IgD-negative memory B cell (primary cell): ENCODE measurements around the gene APOC1. TPM values are rescaled to one million over a fixed set of nuclear protein-coding genes. Genes with fewer than 3 reads are reported as not detected.
A peak's percentile ranks its signal among the peaks of the same experiment; 100 is the strongest.
"Not testable (repeated sequence)": the region's sequence is repeated elsewhere in the genome, so short reads cannot be mapped to it uniquely, and the experiment has no call there.

Experiments
- H3K27ac Mint-ChIP-seq, 3 donors: one replicate each; pipeline ENCODE4 v1.8.0; 2020 to 2022; ENCODE audit warnings: mild to moderate bottlenecking in 3 of 3, mixed read lengths in 3 of 3, moderate library complexity in 1 of 3
- H3K27me3 Mint-ChIP-seq: one replicate; pipeline ENCODE4 v1.8.0; 2021; ENCODE audit warnings: mixed read lengths
- H3K36me3 Mint-ChIP-seq: one replicate; pipeline ENCODE4 v1.8.0; 2020; ENCODE audit warnings: mild to moderate bottlenecking, mixed read lengths
- H3K4me1 Mint-ChIP-seq, 3 donors: one replicate each; pipeline ENCODE4 v1.8.0; 2020 to 2022; ENCODE audit warnings: mixed read lengths in 3 of 3, mild to moderate bottlenecking in 1 of 3
- H3K4me3 Mint-ChIP-seq, 4 donors: one replicate each; pipeline ENCODE4 v1.8.0; 2020 to 2022; ENCODE audit warnings: mild to moderate bottlenecking in 4 of 4, mixed read lengths in 4 of 4, moderate library complexity in 3 of 4
- H3K9me3 Mint-ChIP-seq, 3 donors: one replicate each; pipeline ENCODE4 v1.8.0; 2020 to 2021; ENCODE audit warnings: mixed read lengths in 3 of 3, mild to moderate bottlenecking in 1 of 3
- polyA plus RNA-seq: library from polyadenylated mRNA; unstranded; fragments of 300-500 nt; fragmentation: Illumina TruSeq; gene quantifications from one replicate; pipeline ENCODE4 v1.2.3, GENCODE V29; 2021

The APOC1 gene
- polyA plus RNA-seq, 1 donor from 2014 or later: not detected

DNA sequence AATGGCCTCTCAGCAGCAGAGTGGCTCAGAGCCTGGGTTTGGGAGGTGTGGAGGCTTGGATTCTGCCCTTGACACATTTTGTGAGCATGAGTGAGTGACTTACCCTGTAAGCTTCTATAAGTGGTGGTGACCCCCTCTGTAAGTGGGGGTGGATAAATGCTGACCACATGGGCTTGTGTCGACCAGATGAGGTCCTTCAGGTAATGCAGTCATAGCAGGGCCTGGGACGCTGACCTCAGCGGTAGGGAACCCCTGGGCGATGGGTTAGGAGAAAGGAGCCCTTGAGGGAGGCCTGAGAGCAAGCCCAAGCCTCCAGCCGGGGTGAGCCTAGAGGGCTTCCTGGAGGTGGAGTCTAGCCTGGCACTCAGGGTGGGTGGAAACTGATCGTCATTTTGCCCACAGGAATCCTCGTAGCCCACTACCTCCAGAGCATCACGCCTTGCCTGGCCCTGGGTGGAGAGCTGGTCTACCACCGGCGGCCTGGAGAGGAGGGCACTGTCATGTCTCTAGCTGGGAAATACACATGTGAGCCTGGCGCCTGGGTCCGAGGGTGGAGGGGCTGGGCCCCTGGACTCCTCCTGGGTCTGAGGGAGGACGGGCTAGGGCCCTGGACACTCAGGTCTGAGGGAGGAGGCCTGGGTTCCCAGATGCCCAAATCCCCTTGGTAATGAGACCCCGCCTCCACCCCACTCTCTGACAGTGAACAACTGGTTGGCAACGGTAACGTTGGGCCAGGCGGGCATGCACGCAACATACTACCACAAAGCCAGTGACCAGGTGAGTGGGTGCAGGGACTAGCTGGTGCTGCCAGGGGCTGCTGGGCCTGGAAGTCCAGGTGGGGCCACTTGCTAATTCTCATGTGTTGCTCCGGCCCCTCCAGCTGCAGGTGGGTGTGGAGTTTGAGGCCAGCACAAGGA is 13.8 kb upstream of the APOC1 start:
- no peak overlapping the region for H3K27ac Mint-ChIP-seq
- no peaks in the 10 kb centered on the region for H3K27me3 Mint-ChIP-seq
- H3K4me3 Mint-ChIP-seq: peak overlapping the region in 1 of 4 donors; percentile 45
- peaks cover 0 to 2% (median 0%) of the 10 kb centered on the region in 3 donors for H3K4me1 Mint-ChIP-seq
- H3K9me3 Mint-ChIP-seq: no peaks in the 10 kb centered on the region
- no peaks in the 10 kb centered on the region for H3K36me3 Mint-ChIP-seq

DNA sequence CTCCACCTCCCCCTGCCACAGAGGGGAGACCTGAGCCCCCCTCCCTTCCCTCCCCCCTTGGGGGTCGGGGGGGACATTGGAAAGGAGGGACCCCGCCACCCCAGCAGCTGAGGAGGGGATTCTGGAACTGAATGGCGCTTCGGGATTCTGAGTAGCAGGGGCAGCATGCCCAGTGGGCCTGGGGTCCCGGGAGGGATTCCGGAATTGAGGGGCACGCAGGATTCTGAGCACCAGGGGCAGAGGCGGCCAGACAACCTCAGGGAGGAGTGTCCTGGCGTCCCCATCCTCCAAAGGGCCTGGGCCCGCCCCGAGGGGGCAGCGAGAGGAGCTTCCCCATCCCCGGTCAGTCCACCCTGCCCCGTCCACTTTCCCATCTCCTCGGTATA is 11.2 kb upstream of the APOC1 start:
- Mint-ChIP-seq H3K27me3 (peaks cover 16% of the 10 kb centered on the region), H3K27ac (peak overlapping the region in 1 of 3 donors; percentile 5), H3K9me3 (no peaks in the 10 kb centered on the region), H3K36me3 (no peaks in the 10 kb centered on the region), H3K4me1 (peaks cover 0 to 6% (median 4%) of the 10 kb centered on the region in 3 donors), H3K4me3 (no peak overlapping the region)

DNA sequence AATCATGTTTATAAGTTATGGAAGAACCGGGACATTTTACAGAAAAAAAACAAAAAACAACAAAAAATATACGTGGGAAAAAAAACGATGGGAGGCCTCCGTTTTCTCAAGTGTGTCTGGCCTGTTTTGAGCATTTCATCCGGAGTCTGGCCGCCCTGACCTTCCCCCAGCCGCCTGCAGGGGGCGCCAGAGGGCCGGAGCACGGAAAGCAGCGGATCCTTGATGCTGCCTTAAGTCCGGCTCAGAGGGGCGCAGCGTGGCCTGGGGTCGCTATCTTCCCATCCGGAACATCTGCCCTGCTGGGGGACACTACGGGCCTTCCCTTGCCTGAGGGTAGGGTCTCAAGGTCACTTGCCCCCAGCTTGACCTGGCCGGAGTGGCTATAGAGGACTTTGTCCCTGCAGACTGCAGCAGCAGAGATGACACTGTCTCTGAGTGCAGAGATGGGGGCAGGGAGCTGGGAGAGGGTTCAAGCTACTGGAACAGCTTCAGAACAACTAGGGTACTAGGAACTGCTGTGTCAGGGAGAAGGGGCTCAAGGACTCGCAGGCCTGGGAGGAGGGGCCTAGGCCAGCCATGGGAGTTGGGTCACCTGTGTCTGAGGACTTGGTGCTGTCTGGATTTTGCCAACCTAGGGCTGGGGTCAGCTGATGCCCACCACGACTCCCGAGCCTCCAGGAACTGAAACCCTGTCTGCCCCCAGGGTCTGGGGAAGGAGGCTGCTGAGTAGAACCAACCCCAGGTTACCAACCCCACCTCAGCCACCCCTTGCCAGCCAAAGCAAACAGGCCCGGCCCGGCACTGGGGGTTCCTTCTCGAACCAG is 10.6 kb upstream of the APOC1 start:
- H3K27ac Mint-ChIP-seq: peak overlapping the region in 2 of 3 donors; percentile 5 to 59
- H3K4me1 Mint-ChIP-seq: peaks cover 0 to 6% (median 4%) of the 10 kb centered on the region in 3 donors
- H3K9me3 Mint-ChIP-seq: no peaks in the 10 kb centered on the region
- peaks cover 16% of the 10 kb centered on the region for H3K27me3 Mint-ChIP-seq
- H3K36me3 Mint-ChIP-seq: no peaks in the 10 kb centered on the region
- H3K4me3 Mint-ChIP-seq: no peak overlapping the region

DNA sequence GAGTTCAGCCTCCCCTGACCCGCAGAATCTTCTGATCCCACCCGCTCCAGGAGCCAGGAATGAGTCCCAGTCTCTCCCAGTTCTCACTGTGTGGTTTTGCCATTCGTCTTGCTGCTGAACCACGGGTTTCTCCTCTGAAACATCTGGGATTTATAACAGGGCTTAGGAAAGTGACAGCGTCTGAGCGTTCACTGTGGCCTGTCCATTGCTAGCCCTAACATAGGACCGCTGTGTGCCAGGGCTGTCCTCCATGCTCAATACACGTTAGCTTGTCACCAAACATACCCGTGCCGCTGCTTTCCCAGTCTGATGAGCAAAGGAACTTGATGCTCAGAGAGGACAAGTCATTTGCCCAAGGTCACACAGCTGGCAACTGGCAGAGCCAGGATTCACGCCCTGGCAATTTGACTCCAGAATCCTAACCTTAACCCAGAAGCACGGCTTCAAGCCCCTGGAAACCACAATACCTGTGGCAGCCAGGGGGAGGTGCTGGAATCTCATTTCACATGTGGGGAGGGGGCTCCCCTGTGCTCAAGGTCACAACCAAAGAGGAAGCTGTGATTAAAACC is 9.9 kb upstream of the APOC1 start:
- Mint-ChIP-seq H3K27ac (no peak overlapping the region), H3K36me3 (no peaks in the 10 kb centered on the region), H3K9me3 (no peaks in the 10 kb centered on the region)

DNA sequence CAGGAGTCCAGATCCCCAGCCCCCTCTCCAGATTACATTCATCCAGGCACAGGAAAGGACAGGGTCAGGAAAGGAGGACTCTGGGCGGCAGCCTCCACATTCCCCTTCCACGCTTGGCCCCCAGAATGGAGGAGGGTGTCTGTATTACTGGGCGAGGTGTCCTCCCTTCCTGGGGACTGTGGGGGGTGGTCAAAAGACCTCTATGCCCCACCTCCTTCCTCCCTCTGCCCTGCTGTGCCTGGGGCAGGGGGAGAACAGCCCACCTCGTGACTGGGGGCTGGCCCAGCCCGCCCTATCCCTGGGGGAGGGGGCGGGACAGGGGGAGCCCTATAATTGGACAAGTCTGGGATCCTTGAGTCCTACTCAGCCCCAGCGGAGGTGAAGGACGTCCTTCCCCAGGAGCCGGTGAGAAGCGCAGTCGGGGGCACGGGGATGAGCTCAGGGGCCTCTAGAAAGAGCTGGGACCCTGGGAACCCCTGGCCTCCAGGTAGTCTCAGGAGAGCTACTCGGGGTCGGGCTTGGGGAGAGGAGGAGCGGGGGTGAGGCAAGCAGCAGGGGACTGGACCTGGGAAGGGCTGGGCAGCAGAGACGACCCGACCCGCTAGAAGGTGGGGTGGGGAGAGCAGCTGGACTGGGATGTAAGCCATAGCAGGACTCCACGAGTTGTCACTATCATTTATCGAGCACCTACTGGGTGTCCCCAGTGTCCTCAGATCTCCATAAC is 8.8 kb upstream of the APOC1 start, which contains the start of gene APOE:
TSS of gene APOE (plus strand) at position 360 of the 724 bp plus-strand sequence. CDS start 829 bp downstream, outside the sequence.
- H3K9me3 Mint-ChIP-seq: no peaks in the 10 kb centered on the region
- H3K27ac Mint-ChIP-seq: no peak within 1 kb of the TSS
- H3K4me3 Mint-ChIP-seq: peak within 1 kb of the TSS in 2 of 4 donors; percentile 49 to 80
- H3K27me3 Mint-ChIP-seq: peaks cover 16% of the 10 kb centered on the region
- peaks cover 0 to 6% (median 4%) of the 10 kb centered on the region in 3 donors for H3K4me1 Mint-ChIP-seq
- no peaks in the 10 kb centered on the region for H3K36me3 Mint-ChIP-seq

More for the DNA sequence above, 9.9 kb upstream of the APOC1 start:
- H3K4me3 Mint-ChIP-seq: no peak overlapping the region
- H3K4me1 Mint-ChIP-seq: peaks cover 0 to 6% (median 4%) of the 10 kb centered on the region in 3 donors
- peaks cover 16% of the 10 kb centered on the region for H3K27me3 Mint-ChIP-seq

DNA sequence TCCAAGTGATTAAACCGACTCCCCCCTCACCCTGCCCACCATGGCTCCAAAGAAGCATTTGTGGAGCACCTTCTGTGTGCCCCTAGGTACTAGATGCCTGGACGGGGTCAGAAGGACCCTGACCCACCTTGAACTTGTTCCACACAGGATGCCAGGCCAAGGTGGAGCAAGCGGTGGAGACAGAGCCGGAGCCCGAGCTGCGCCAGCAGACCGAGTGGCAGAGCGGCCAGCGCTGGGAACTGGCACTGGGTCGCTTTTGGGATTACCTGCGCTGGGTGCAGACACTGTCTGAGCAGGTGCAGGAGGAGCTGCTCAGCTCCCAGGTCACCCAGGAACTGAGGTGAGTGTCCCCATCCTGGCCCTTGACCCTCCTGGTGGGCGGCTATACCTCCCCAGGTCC is 6.8 kb upstream of the APOC1 start:
- H3K27ac Mint-ChIP-seq: no peak overlapping the region

DNA sequence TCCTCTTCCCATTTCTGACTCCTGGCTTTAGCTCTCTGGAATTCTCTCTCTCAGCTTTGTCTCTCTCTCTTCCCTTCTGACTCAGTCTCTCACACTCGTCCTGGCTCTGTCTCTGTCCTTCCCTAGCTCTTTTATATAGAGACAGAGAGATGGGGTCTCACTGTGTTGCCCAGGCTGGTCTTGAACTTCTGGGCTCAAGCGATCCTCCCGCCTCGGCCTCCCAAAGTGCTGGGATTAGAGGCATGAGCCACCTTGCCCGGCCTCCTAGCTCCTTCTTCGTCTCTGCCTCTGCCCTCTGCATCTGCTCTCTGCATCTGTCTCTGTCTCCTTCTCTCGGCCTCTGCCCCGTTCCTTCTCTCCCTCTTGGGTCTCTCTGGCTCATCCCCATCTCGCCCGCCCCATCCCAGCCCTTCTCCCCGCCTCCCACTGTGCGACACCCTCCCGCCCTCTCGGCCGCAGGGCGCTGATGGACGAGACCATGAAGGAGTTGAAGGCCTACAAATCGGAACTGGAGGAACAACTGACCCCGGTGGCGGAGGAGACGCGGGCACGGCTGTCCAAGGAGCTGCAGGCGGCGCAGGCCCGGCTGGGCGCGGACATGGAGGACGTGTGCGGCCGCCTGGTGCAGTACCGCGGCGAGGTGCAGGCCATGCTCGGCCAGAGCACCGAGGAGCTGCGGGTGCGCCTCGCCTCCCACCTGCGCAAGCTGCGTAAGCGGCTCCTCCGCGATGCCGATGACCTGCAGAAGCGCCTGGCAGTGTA is 6.2 kb upstream of the APOC1 start:
- H3K27me3 Mint-ChIP-seq: peaks cover 25% of the 10 kb centered on the region
- H3K4me1 Mint-ChIP-seq: peaks cover 0 to 6% (median 4%) of the 10 kb centered on the region in 3 donors
- H3K4me3 Mint-ChIP-seq: no peak overlapping the region
- no peaks in the 10 kb centered on the region for H3K36me3 Mint-ChIP-seq
- H3K9me3 Mint-ChIP-seq: no peaks in the 10 kb centered on the region
- no peak overlapping the region for H3K27ac Mint-ChIP-seq

More for the DNA sequence above, 6.8 kb upstream of the APOC1 start:
- H3K36me3 Mint-ChIP-seq: no peaks in the 10 kb centered on the region
- peaks cover 0 to 6% (median 4%) of the 10 kb centered on the region in 3 donors for H3K4me1 Mint-ChIP-seq
- H3K4me3 Mint-ChIP-seq: no peak overlapping the region
- peaks cover 23% of the 10 kb centered on the region for H3K27me3 Mint-ChIP-seq
- H3K9me3 Mint-ChIP-seq: no peaks in the 10 kb centered on the region

DNA sequence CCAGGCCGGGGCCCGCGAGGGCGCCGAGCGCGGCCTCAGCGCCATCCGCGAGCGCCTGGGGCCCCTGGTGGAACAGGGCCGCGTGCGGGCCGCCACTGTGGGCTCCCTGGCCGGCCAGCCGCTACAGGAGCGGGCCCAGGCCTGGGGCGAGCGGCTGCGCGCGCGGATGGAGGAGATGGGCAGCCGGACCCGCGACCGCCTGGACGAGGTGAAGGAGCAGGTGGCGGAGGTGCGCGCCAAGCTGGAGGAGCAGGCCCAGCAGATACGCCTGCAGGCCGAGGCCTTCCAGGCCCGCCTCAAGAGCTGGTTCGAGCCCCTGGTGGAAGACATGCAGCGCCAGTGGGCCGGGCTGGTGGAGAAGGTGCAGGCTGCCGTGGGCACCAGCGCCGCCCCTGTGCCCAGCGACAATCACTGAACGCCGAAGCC is 5.6 kb upstream of the APOC1 start:
- H3K27me3 Mint-ChIP-seq: peaks cover 25% of the 10 kb centered on the region
- no peak overlapping the region for H3K4me3 Mint-ChIP-seq
- no peaks in the 10 kb centered on the region for H3K36me3 Mint-ChIP-seq
- H3K4me1 Mint-ChIP-seq: peaks cover 4% of the 10 kb centered on the region in 3 donors
- H3K27ac Mint-ChIP-seq: no peak overlapping the region
- H3K9me3 Mint-ChIP-seq: no peaks in the 10 kb centered on the region

DNA sequence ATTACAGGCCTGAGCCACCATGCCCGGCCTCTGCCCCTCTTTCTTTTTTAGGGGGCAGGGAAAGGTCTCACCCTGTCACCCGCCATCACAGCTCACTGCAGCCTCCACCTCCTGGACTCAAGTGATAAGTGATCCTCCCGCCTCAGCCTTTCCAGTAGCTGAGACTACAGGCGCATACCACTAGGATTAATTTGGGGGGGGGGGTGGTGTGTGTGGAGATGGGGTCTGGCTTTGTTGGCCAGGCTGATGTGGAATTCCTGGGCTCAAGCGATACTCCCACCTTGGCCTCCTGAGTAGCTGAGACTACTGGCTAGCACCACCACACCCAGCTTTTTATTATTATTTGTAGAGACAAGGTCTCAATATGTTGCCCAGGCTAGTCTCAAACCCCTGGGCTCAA is 4.6 kb upstream of the APOC1 start:
- Mint-ChIP-seq H3K36me3 (no peaks in the 10 kb centered on the region), H3K27me3 (peaks cover 30% of the 10 kb centered on the region), H3K27ac (no peak overlapping the region), H3K9me3 (no peaks in the 10 kb centered on the region), H3K4me3 (no peak overlapping the region), H3K4me1 (peaks cover 5 to 9% (median 8%) of the 10 kb centered on the region in 3 donors)

DNA sequence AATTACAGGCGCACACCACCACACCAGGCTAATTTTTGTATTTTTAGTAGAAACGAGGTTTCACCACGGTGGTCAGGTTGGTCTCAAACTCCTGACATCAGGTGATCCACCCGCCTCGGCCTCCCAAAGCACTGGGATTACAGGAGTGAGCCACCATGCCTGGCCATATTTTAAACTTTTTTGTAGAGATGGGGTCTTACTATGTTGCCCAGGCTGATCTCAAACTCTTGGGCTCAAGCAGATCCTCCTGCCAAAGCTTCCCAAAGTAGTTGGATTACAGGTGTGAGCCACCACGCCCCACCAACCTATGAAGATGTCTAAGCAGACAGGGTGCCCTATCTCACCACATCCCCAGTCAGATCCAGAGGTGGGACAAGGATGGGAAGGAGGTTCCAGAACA is 2.5 kb upstream of the APOC1 start:
- H3K36me3 Mint-ChIP-seq, H3K27ac Mint-ChIP-seq, H3K9me3 Mint-ChIP-seq, H3K4me3 Mint-ChIP-seq, H3K4me1 Mint-ChIP-seq: not testable (repeated sequence)
- H3K27me3 Mint-ChIP-seq: peaks cover 20% of the 10 kb centered on the region

DNA sequence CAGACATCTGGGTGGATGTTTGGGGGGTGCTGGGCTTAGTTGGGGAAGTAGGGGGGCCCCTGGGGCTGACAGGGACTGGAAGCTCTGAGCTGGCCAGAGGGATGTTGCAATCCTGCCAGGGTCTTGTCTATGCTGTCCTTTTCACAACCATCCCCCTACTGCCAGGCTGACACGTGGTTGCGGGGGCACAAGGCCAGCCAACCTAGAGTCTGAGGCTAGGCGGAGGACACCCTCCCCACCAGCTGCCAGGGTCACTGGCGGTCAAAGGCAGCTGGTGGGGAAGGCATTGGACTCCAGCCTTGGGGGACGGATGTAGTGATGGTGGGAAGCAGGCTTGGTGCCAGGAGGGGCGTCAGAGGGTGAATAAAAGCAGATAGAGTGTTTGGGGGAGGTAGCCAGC is 1.6 kb upstream of the APOC1 start:
- Mint-ChIP-seq H3K36me3 (no peaks in the 10 kb centered on the region), H3K27ac (no peak overlapping the region), H3K27me3 (peaks cover 17% of the 10 kb centered on the region), H3K4me3 (no peak overlapping the region), H3K9me3 (no peaks in the 10 kb centered on the region), H3K4me1 (peaks cover 7 to 8% (median 7%) of the 10 kb centered on the region in 3 donors)

DNA sequence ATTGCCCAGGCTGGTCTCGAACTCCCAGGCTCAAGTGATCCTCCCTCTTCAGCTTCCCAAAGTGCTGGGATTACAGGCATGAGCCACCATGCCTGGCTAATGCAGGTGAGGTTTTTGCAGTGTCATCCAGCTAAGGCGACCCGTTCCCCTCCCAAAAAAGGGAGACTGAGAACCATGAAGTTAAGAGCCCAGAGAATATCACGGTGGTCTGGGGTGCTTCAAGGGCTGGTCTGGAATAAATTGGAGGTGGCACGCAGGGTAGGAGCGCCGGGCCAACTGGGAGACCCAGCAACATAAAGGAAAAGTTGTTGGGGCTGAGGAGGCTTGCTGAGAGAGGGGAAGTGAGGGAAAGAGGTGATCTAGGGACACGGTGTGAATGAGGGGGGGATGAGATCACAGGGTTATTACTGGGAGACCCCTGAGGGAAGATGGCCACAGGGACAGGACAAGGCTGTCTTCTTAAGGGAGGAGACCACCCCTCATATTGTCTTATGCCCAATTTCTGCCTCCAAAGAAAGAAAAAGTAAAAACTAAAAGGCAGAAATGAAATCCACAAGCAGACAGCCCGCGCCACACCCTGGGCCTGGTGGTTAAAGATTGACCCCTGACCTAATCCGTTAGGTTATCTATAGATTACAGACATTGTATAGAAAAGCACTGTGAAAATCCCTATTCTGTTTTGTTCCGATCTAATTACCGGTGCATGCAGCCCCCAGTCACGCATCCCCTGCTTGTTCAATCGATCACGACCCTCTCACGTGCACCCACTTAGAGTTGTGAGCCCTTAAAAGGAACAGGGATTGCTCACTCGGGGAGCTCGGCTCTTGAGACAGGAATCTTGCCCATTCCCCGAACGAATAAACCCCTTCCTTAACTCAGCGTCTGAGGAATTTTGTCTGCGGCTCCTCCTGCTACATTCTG is 636 bp upstream of the APOC1 start:
- not testable (repeated sequence) for H3K9me3 Mint-ChIP-seq, H3K27ac Mint-ChIP-seq, H3K4me1 Mint-ChIP-seq, H3K36me3 Mint-ChIP-seq
- Mint-ChIP-seq H3K27me3 (peaks cover 14% of the 10 kb centered on the region), H3K4me3 (peak overlapping the region; percentile 80 to 88 (median 87))

DNA sequence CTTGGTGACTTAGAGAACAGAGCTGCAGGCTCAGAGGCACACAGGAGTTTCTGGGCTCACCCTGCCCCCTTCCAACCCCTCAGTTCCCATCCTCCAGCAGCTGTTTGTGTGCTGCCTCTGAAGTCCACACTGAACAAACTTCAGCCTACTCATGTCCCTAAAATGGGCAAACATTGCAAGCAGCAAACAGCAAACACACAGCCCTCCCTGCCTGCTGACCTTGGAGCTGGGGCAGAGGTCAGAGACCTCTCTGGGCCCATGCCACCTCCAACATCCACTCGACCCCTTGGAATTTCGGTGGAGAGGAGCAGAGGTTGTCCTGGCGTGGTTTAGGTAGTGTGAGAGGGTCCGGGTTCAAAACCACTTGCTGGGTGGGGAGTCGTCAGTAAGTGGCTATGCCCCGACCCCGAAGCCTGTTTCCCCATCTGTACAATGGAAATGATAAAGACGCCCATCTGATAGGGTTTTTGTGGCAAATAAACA is 9.9 kb downstream of the APOC1 start:
- no peak overlapping the region for H3K4me3 Mint-ChIP-seq
- H3K4me1 Mint-ChIP-seq: peaks cover 3 to 6% (median 4%) of the 10 kb centered on the region in 3 donors
- H3K36me3 Mint-ChIP-seq: peaks cover 2% of the 10 kb centered on the region
- H3K27ac Mint-ChIP-seq: no peak overlapping the region
- peaks cover 17% of the 10 kb centered on the region for H3K27me3 Mint-ChIP-seq
- H3K9me3 Mint-ChIP-seq: no peaks in the 10 kb centered on the region
